HG02852 (cell line): ENCODE results near the gene ATRNL1.

Experiments used
- ATAC-seq: cut with Tn5 transposase; IDR thresholded peaks from one replicate; pipeline ENCODE4 v1.9.1; 2021; ENCODE audit warnings: mild to moderate bottlenecking, moderate library complexity; ENCODE audit not compliant: unreplicated experiment

The ATRNL1 gene

GRCh38 chr10:115829521-115830205 lies 736.5 kb downstream of the ATRNL1 start:
- ATAC-seq: no peak

- ATAC-seq: no peak
Observed at GRCh38 chr10:115830265-115830970, 737.3 kb downstream of the ATRNL1 start.

- ATAC-seq: no peak
Observed at GRCh38 chr10:115831016-115831415, 737.9 kb downstream of the ATRNL1 start.

GRCh38 chr10:115833119-115833518 lies 740.0 kb downstream of the ATRNL1 start:
- no peak for ATAC-seq

- ATAC-seq: no peak
Observed at GRCh38 chr10:115844591-115844990, 751.4 kb downstream of the ATRNL1 start.

DNA sequence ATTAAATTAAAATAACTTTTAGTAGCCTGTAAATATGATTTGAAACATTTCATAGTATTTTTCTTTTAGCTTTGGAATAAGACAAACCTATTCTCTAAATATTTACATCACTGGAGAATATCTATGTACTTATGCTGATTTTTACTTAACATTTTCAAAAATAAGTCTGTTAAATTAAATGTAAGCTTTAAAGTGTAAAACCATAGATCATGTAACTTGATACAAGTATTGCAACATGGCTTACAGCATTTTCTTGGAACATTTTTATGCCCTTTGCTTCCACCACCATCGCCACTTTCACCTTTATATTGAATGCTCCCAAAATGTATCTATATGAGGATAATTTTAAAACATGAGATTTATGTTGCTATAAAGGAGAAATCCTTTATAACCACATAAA lies 752.8 kb downstream of the ATRNL1 start:
- no peak for ATAC-seq

DNA sequence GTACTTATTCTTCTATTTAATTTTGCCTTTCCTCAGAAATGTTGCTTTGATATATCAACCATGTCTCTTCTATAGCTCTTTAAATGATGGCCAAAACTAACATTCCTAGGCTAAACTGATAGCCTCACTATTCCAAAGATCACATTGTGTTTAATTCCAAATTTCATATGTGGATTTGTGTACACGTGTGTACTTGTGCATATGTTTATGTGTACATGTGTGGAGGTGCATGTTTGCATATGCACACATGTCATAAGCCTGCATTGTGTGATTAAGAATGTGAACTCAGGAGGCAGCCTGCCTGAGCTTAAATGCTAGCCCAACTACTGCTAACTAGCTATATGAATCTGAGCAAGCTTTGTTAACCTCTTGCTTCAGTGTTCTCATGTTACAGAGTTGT lies 753.4 kb downstream of the ATRNL1 start:
- ATAC-seq: no peak

GRCh38 chr10:115849197-115849596 lies 756.0 kb downstream of the ATRNL1 start:
- no peak for ATAC-seq

DNA sequence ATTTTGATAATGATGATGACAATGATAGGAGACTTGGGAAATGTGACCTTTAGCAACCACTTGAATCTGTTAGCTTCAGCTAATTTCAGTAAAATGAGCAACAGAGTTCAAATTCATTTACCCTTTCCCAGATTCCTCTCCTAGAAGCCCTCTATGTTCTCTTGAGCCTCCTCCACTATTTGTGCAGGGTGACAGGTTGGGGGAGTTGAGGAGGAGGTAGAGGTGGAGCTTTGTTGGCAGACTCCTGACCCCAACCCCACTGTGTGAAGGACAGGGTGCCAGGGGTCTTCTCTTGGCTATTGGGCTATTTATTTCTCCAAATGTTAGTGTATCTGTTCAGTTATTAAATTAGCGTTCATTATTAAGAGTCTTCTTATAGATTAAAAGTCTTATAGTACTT lies 757.5 kb downstream of the ATRNL1 start:
- no peak for ATAC-seq

DNA sequence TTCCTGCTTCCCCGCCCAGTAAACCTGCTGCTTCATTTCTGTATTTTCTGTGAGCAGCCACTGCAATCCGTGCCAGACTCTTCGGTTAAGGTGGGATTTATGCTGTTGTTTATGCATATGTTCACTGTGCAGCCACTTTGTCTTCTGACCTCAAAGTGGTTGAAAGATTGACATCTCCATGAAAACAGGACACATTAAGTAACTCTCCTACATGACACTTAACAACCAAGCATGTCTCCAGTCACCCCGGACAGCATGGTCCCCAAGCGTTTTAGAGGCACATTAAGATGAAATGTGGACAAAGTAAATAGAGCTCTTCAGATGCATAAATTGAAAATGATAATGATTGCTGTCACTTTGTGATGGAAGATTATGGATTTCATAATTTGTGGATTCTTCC lies 758.5 kb downstream of the ATRNL1 start:
- ATAC-seq: no peak

DNA sequence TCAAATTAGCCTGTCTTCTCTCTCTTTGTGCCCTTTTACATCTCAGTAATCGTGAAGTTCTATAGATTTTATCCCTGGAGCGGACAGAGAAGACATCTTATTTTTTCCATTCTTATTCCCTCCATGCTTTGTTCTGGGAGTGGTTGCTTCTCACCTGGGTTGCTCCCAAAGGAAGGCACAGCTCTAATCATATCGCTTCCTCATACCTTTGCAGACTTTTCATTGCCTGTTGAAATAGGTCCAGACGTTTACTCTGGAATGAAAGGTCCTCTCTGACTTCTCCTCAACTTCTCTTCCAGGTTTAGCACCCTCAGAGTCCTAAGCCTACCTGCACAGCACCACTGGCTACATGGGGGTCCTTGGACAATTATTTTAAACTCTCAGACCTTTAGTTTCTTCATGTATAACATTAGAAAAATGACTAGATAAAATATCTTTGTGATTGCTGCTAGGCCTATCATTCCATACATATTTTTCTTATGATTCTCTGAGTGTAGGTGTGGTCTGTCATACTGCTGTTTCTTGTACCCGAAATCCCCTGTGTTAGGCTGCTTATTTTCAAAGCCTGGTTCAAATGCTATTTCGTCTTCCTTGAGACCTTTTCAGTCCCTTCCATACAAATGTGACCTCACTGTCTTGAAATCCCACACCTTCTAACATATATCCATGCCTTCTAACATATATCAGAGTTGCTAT lies 761.7 kb downstream of the ATRNL1 start:
- ATAC-seq: no peak

GRCh38 chr10:115856580-115856979 lies 763.4 kb downstream of the ATRNL1 start:
- ATAC-seq: no peak

- ATAC-seq: no peak
Observed at GRCh38 chr10:115857856-115858255, 764.7 kb downstream of the ATRNL1 start.

DNA sequence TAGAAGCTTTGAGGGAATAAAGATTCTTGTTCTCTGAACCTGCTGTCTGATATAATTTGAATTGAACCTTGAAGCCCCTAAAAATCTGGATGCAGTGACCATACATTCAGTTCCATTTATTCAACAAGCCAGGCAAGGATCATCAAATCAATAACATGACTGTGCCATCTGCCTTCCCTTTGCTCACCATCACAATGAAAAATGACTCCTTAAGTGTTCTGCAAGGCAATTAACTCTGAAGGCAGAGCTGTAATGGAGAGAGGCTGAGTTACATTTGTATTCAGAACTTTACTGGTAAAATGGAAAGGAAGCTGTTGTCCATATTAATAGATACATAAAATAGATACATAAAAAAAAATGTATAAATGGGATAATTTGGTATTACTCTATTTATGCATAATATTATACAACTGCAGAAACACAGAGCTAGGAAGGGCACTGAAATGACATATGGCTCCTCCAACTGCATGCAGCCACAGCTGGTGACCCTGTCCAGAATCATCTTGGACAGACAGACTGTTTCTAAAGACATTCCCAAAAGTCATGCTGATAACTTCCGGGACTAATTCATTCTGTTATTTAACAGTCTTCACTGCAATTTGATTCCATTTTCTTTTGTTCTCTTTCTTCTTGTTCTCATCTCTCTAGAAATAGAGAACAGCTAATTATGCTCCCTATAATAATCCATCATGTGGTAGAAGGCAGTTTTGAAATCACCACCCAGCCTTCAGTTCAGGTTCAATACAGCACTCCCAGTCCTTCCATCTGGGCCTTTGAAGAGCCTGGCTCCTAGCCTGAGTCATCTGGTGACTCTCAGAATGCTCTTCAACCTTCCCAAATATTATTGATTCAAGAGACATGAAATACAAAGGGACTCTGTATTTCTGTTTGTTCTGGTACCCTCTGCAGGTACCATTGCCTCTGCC lies 767.3 kb downstream of the ATRNL1 start:
- ATAC-seq: no peak

DNA sequence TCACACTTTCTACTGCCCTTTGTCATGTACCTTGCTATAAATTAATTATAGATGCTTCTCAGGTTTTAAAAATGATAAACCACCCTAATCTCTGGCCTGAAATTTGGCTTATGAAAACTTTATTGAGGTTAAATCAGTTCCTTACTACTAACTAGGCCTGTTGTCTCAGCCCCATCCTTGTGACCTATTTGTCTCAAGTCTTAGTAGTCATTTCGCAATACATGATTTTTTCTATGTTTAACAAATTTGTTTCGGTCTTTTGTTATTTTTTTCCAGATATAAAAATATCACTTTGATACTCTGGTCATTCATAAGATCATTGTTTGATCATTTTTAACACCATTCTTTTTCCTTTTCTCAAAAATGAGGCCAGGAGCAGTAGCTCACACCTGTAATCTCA lies 768.3 kb downstream of the ATRNL1 start:
- ATAC-seq: no peak

GRCh38 chr10:115861864-115862263 lies 768.7 kb downstream of the ATRNL1 start:
- no peak for ATAC-seq

DNA sequence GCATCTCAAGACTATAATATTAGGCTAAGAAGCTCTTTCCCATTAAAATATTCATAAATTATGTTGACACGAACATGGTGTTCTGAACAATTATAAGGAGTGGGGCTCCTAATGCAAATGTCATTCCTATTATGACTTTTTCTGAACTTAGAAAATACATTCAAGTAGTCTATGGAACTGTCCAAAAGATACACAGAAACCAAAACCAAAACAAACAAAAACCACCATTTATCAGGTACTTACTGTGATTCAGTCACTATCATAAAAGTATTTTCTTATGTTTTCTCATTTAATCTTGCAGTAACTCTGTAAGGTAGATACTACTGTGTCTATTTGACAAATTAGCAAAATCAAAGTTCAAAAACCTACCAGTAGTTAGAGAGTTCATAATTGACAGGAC lies 773.0 kb downstream of the ATRNL1 start:
- ATAC-seq: no peak

DNA sequence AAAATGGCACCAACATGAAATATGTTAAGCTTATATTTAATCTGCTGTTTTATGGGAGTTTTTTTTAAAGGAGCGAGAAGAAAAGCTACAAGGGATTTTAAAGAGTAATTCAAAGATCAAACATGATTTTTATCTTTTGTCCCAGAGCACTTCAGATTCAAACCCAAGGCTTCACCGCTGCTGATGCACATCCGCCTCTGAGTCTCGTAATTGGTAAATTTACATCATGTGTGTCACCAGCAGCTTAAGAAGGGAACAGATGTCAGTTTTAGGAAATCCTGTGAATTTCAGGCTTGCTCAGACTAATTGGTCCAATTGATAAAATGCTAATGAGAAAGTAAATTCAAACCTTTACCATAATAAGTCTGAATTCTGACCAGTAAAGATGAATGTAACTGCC lies 773.5 kb downstream of the ATRNL1 start:
- ATAC-seq: no peak

DNA sequence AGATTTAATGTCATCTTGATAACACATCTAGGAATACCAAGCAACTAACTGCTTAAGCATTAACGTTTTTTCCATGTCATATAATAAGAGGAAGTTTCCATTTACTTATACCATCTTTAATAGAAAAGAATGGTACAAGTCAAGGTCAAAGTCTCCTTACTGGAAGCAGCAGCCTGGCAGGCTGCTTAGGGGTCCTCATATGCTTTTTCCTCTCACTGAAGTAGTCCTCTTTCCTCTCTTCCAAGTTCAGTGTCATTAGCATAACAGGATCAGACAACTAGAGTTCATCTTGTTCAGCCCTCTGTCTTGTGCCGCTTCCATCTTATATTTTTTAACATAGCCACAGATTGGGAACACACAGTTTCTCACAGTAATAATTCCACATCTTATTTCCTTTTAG lies 774.1 kb downstream of the ATRNL1 start:
- no peak for ATAC-seq

DNA sequence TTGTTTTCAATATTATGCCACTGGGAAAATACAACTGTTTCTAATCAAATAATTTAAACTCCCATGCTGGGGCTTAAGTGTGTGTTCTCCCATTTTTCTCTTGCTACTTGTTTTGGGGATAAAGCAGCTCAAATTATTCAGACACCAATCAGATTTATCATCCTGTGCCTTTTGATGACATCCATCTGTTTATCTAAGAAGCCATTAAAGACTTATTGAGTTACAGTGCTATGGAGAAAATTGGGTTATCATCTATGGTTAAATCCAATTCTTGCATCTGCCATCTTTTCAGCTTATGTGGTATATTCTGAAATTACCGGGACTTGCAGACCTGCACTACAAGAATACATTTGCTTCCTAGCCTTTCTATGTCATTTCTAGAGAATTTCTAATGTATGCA lies 778.7 kb downstream of the ATRNL1 start:
- ATAC-seq: no peak

GRCh38 chr10:115875172-115875571 lies 782.0 kb downstream of the ATRNL1 start:
- no peak for ATAC-seq
